ENCODE data around the gene ARPP19.

ARPP19 gene

DNA sequence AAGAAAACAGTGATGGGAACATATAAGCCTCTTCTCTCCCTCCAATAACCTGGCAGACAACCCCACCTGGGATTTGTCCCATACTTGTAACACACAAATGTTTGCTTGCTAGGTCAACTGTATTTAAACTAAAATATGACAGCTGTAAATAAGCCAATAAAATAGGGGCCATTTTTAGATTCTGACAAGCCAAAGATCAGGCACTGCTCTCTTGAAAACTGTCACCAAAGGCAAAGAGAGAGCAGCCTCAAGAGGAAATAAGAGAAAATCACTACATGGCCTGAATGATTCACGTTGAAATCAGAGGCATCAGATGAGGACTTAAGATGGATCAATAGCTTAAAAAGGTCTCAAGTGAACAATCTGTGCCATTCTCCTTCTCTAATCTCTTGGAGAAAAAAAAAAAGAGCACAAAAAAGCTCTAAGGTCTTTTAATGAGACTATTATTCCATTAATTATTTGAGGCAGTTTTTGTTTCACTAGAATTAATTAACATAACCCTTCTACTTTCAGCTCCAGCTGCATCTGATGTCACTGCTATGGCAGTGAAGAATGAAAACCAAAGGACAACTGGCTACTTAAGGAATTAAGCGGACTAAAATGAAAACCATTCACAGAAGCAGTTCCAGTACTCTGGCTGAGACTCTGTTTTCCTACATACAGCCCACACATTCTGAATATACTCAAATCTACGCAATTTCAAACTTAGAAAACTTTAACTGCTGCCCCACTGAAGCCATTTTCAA, 59.2 kb downstream of the ARPP19 start:
- no peak for DNase-seq

DNA sequence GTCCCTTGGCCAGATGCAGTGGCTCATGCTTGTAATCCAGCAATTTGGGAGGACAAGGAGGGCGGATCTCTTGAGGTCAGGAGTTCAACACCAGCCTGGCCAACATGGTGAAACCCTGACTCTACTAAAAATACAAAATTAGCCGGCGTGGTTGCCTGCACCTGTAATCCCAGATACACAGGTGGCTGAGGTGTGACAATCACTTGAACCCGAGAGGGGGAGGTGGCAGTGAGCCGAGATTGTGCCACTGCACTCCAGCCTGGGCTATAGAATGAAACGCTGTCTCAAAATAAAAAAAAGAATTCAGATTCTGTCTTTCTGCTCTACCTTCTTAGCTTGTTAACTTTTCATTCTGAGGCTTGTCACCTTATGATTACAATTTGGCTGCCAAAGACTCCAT, 62.3 kb downstream of the ARPP19 start:
- no peak for DNase-seq

DNA sequence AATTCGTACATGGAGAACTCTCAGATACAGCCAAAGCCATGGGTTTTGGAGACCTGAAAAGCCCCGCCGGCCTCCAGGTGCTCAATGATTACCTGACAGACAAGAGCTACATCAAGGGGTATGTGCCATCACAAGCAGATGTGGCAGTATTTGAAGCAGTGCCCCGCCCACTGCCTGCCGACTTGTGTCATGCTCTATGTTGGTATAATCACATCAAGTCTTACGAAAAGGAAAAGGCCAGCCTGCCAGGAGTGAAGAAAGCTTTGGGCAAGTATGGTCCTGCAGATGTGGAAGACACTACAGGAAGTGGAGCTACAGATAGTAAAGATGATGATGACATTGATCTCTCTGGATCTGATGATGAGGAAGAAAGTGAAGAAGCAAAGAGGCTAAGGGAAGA, 63.7 kb downstream of the ARPP19 start:
- DNase-seq, result no peak

DNA sequence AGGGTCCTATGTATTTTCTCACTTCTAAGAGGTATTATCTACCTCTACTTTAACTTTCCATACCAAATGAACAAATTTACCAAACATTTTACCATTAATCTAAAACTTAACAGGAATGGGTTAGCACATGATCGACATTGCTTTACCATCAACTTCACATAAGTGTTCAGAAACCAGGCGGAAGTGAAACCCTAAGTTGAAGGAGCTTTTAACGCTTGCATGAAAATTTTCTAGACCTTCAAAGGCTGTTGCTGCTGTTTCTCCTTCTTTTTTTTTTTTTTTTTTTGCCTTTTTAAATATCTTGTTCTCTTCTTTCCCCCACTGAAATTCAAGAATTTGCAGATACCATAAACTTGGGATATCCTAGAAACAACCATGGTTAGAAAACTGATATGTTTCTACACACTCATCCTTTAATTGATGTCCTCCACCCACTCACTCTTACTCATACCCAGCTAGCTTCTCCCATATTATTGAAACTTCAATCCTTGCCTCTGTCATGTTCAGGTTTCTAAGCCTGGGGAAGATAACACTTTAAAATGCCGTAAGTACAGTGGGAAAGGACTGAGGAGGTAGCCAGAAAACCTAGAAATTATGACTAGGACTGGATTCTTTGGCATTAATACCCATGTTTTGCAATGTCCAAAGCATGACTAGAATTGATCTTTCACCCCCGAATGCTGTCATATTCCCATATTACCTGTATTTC, 64.9 kb downstream of the ARPP19 start:
- DNase-seq, result no peak

DNA sequence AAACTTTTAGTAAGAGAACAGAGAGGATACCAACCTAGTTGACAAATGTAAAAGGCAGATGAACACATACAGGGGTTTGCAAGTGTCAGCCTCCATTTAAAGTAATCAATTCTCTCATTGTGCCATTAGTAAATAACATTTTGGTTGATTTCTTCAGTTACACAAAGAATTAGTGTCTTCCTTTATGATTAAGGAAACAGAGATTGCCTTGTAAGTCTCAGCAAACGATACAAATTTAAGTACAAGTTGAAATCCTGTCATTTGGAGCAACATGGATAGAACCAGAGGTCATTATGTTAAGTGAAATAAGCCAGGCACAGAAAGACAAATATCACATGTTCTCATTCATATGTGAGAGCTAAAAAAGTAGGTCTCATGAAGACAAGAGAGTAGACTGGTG, 66.2 kb downstream of the ARPP19 start:
- DNase-seq, result no peak

DNA sequence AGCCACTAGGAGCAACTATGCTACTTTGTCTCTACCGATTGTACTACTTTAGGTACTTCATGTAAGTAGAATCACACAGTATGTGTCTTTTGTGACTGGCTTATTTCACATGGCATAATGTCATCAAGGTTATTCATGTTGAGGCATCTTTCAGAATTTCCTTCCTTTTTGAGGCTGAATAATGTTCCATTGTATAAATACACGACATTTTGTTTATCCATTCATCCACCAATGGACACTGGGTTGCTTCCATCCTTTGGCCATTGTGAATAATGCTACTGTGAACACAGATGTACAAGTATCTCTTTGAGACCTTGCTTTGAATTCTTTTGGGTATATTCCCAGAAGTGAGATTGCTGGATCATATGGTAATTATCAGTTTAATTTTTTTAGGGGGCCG, 69.3 kb downstream of the ARPP19 start:
- no peak for DNase-seq

DNA sequence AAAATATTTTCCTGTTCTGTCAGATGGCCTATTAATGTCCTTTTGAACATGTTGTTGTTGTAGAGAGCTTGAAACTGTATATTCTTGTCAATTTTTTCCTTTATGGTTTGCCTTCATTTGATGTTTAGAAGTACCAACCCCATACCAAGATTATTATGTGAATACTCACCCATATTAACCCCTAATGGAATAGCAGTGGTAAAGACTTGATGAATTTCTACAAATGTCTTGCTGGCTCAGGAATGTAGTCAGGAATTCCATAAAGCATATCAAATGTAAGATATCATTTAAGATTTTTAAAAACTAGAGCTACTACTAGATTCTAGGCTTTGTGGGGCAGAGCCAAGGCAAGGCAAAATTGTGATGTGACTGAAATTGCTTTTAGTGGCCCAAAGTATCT, 70.1 kb downstream of the ARPP19 start:
- no peak for DNase-seq
